Fibroblast of gingiva (primary cell): ENCODE measurements around the gene IGLL5.
A peak's percentile ranks its signal among the peaks of the same experiment; 100 is the strongest.

Source experiments
- DNase-seq: peaks from one replicate; pipeline ENCODE4 v3.0.0-alpha.2; 2011; ENCODE audit warnings: low read depth

The IGLL5 gene

GRCh38 chr22:22938672-22939587 lies 51.3 kb downstream of the IGLL5 start:
- no peak for DNase-seq

- no peak for DNase-seq
These were observed 52.2 kb downstream of the IGLL5 start for GRCh38 chr22:22939588-22940368.

- no peak for DNase-seq
These were observed 53.5 kb downstream of the IGLL5 start for GRCh38 chr22:22940961-22941605.

- no peak for DNase-seq
These were observed 54.4 kb downstream of the IGLL5 start for GRCh38 chr22:22941831-22942510.

GRCh38 chr22:22942511-22943329 lies 55.1 kb downstream of the IGLL5 start:
- peak; percentile 26 for DNase-seq

- DNase-seq: no peak
These were observed 56.1 kb downstream of the IGLL5 start for GRCh38 chr22:22943521-22944267.

- DNase-seq: no peak
These were observed 56.8 kb downstream of the IGLL5 start for GRCh38 chr22:22944268-22944985.

- no peak for DNase-seq
These were observed 57.6 kb downstream of the IGLL5 start for GRCh38 chr22:22945195-22945594.
